ENCODE measurements around the gene SFXN5.

SFXN5 gene

DNA sequence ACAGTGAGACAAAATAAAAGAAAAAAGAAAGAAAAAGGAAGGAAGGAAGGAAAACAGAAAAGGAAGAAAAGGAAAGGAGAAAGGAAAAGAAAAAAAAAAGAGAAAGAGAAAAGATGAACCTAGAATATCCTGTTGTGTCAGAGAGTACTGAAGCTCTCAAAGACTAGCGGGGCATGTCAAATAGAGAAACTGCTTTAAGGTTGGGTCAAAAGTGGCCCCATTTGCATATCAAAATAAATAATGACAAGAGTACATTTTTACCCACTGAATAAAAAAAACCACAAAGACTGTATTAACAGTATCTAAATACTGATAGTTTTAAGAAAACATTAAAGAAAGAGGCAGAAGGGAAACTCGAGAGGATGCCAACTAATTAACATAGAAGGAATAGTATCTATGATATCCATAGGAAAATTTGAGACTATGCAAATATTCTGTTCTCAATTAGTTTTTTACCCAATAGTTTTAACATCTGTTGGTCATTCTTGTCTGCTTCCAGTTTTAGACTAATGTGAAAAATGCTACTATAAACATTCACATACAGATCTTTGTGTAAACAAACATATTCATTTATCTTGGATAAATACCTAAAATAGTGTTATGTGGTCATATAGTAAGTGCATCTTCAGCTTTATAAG lies 53.2 kb downstream of the SFXN5 start:
- no peak overlapping the region for H3K4me3 Mint-ChIP-seq

DNA sequence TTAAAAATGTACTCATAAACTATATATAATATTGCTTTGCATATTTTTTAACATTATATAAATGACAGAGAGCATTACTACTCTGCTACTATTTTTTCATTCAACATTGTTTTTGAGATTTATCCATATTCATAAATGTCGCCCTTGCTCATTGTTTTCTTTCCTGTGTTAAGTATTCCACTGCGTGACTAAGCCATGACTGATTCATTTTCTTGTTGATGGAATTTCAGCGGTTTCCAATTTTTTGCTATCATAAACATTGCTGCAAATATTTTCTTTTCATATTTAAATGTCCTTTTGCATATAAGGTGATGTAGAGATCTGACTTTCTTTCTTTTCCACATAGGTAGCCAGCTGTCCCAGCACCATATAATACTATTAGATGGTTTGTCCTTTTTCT lies 57.6 kb downstream of the SFXN5 start:
- peaks cover 18 to 20% of the 10 kb centered on the region in 2 donors for H3K36me3 Mint-ChIP-seq
- H3K27me3 Mint-ChIP-seq: no peaks in the 10 kb centered on the region
- no peak overlapping the region for H3K27ac Mint-ChIP-seq
- peaks cover 2 to 7% of the 10 kb centered on the region in 2 donors for H3K4me1 Mint-ChIP-seq
- ATAC-seq (replicated peaks) (no peak), DNase-seq (no peak)
- H3K9me3 Mint-ChIP-seq: peaks cover 0 to 2% of the 10 kb centered on the region in 2 donors
- no peak overlapping the region for H3K4me3 Mint-ChIP-seq

More for the DNA sequence above, 53.2 kb downstream of the SFXN5 start:
- Mint-ChIP-seq H3K27me3 (no peaks in the 10 kb centered on the region), H3K9me3 (no peaks in the 10 kb centered on the region), H3K4me1 (peaks cover 2 to 7% of the 10 kb centered on the region in 2 donors), H3K27ac (no peak overlapping the region), H3K36me3 (peaks cover 22 to 23% of the 10 kb centered on the region in 2 donors)
- no peak for DNase-seq
- no peak for ATAC-seq (replicated peaks)

DNA sequence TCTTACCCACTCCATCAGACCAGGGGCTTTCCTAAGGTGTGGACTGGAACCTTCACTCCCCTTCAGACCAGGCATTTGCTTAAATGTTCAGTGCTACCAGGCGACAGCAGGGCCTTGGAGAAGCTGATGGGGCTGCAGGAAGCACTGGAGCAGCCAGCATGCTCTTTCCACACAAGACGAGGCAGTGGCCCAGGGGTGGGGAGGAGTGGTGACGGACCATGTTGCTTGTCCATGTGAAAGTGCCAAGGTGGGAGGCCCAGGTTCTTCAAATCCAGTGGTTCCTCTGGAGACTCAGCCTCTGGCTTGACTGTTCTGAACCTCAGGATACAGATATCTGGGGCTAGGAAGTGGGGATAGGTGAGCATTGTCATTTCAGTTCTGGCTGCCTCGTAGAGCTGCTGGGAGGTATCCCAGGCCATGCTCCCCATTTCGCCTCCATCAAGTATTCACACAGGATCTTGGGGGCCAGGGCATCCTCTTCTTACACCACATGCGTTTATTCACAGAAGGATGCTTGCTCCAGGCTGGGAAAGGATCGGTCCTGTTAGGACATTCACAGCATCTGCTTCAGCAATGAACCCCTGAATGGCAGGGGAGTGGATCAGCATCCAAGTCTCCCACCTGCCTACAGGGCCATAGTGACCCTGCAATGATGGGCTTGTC lies 62.2 kb downstream of the SFXN5 start:
- Mint-ChIP-seq H3K4me1 (no peaks in the 10 kb centered on the region), H3K27me3 (no peaks in the 10 kb centered on the region), H3K9me3 (peaks cover 0 to 2% of the 10 kb centered on the region in 2 donors), H3K4me3 (no peak overlapping the region), H3K27ac (no peak overlapping the region), H3K36me3 (peaks cover 15 to 16% of the 10 kb centered on the region in 2 donors)
- DNase-seq: no peak
- ATAC-seq (replicated peaks): no peak

DNA sequence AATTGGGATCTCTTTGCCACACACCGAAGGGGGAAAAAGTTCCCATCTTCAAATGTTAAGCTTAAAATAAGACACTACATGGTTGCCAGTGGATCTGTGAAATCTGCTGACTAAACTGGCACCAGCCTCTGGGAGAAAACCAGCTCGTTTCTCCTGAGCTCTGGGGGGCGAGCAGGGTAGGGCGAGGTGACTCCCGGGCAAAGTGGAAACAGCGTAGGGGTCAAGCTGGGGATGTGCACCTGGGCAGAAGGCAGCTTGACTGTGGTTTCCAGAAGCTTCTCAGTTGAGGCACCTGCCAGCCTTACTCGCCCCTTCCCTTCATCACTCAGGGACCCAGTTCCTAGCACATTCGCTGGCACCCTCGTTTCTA lies 62.8 kb downstream of the SFXN5 start:
- ATAC-seq (replicated peaks) (no peak), DNase-seq (no peak)
- no peaks in the 10 kb centered on the region for H3K4me1 Mint-ChIP-seq
- H3K36me3 Mint-ChIP-seq: peaks cover 15 to 16% of the 10 kb centered on the region in 2 donors
- H3K27me3 Mint-ChIP-seq: no peaks in the 10 kb centered on the region
- H3K9me3 Mint-ChIP-seq: peaks cover 0 to 2% of the 10 kb centered on the region in 2 donors
- no peak overlapping the region for H3K27ac Mint-ChIP-seq
- no peak overlapping the region for H3K4me3 Mint-ChIP-seq

DNA sequence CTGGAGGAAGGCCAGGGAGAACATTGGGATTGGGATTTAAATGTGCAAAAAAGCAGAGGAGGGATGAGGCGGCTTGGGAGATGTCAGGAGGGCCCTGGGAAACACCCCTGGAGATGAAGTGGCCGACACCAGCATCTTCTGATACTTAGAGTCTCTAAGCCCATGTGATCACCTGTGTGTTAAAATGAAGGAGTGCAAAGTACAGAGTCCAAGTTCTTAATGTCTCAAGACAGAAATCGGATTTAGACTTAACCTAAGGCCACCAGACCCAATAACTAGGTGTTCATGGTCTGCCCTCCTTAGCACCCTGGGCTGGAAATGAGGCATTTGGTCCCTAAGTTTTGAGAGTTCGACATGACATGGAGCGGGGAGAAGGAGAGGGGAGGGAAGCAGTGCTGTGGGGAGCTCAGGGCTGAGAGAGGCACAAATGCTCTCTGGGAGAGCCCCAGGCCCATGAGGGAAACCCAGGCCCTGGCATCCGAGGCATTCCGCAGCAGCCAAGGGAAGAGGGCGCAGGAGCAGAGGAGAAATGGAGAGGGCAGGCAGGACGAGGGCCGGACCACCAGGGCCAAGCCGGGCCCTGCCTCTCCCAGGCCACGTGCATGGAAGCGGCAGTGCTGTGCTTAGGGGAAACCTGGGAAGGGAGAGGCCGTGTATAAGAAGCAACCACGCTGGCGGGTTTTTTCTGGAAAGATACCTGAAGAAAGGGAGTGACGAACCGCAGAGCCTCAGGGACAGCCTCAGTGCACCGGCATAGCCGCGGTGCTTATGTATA lies 63.3 kb downstream of the SFXN5 start:
- Mint-ChIP-seq H3K4me1 (no peaks in the 10 kb centered on the region), H3K36me3 (peaks cover 15 to 16% of the 10 kb centered on the region in 2 donors), H3K4me3 (no peak overlapping the region), H3K9me3 (peaks cover 0 to 2% of the 10 kb centered on the region in 2 donors), H3K27ac (no peak overlapping the region), H3K27me3 (no peaks in the 10 kb centered on the region)
- ATAC-seq (replicated peaks): no peak
- no peak for DNase-seq

DNA sequence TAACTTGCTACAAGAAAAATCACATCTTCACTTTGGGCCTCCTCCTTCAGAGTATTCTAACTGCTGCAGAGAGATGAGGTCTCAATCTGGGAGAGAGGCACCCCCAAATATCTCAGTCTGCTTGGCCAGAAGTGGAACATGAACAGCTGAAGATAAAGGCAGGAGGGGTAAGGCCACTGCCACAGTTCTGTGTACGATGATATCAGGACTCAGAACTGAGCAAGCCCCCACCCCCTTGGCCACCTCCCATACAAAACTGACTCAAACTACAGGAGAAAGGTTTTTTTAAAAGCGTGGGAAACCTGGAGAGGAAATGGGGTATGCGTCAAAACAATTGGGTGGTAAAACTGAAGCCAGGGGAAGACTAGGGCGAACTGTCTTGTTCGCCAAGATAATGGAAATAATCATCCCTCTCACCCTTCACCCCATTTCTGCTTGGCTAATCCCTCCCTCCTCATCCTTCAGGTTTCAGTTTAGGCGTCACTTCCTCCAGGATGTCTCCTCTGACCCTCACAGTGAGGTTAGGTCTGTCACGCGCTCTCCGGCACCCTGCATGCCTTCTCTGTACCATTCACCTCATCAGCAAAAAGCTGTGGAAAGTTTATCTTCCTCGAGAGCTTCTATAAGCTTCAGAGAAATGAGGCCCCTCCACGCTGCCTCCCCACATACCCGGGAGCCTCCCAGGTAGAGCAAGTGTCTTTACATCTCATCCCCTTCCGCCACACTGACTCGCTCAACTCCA lies 64.4 kb downstream of the SFXN5 start:
- no peaks in the 10 kb centered on the region for H3K4me1 Mint-ChIP-seq
- ATAC-seq (replicated peaks) (no peak), DNase-seq (no peak)
- no peaks in the 10 kb centered on the region for H3K27me3 Mint-ChIP-seq
- no peak overlapping the region for H3K27ac Mint-ChIP-seq
- no peak overlapping the region for H3K4me3 Mint-ChIP-seq
- peaks cover 15 to 16% of the 10 kb centered on the region in 2 donors for H3K36me3 Mint-ChIP-seq
- peaks cover 0 to 2% of the 10 kb centered on the region in 2 donors for H3K9me3 Mint-ChIP-seq

DNA sequence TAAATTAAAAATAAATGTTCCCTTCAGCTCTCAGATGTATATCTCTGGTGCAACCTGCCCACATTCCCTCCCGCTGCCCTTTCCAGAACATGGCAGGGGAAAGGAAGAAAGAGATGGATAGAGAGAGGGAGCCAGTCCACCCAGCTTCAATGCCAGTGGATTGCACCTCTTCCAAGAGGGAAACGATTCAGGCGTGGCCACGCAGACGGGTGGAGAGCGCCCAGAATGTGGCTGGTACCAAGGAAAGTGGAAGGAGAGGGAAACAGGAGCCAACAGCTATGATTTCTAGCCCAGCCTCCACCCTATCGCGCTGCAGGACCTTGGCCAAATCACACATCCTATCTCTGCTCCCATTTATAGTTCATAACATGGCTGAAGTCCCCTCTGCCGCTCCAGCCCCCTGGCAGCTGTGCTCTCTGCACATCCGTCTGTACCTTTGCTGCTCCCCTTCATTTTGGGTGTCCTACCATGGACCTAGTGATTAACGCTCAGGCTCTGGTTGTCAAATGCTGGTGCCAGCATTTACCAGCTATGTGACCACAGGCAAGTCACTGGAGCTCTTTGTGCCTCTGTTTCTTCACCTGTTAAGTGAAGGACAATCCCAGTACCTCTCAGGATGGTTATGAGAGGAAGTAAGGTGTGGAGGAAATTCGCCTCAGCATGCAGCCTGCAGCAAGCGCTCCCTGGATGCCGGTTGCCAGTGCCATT lies 66.5 kb downstream of the SFXN5 start:
- DNase-seq (no peak), ATAC-seq (replicated peaks) (no peak)
- peaks cover 5 to 16% of the 10 kb centered on the region in 2 donors for H3K36me3 Mint-ChIP-seq
- H3K9me3 Mint-ChIP-seq: no peaks in the 10 kb centered on the region
- H3K27ac Mint-ChIP-seq: no peak overlapping the region
- H3K27me3 Mint-ChIP-seq: no peaks in the 10 kb centered on the region
- H3K4me3 Mint-ChIP-seq: no peak overlapping the region
- no peaks in the 10 kb centered on the region for H3K4me1 Mint-ChIP-seq

DNA sequence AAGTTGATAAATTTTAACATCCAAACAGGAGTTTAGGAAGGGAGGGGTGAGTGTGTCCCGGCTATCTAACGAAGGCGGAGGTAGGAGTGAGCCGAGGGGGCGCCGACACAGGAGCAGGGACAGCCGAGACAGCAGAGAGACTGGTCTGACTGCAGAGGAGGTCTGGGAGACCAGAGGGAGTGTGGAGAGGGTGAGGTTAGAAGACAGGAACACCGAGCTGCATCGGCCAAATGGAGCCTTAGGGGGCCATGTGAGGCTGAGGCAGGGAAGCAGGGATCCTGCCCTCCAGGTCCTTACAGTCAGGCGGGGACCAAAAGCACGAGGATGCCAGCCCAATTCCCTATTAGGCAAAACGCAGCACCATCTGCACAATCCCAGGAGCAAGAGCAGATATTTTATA lies 67.0 kb downstream of the SFXN5 start:
- Mint-ChIP-seq H3K36me3 (peaks cover 5 to 14% of the 10 kb centered on the region in 2 donors), H3K9me3 (no peaks in the 10 kb centered on the region), H3K4me3 (no peak overlapping the region), H3K27me3 (no peaks in the 10 kb centered on the region), H3K4me1 (no peaks in the 10 kb centered on the region), H3K27ac (no peak overlapping the region)
- no peak for DNase-seq
- ATAC-seq (replicated peaks): no peak

DNA sequence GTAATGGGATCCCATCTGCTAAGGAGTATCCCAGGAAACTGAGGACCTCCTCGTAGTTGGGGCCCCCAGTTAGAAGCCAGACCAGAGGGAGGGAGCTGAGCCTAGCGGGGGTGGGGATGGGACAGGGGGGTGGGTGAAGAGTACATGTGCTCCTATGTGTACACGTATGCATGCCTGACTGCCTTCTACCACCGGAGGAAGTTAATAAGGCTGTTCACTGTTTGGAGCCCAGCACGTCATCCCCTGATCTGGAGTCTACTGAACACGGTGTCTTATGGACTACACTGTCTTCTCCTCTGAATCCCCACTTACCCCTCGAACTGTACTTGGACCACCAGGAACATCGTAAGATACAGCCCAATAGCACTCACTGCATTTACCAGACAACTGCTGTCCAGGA lies 68.5 kb downstream of the SFXN5 start:
- Mint-ChIP-seq H3K27ac (no peak overlapping the region), H3K36me3 (peaks cover 1 to 7% of the 10 kb centered on the region in 2 donors), H3K27me3 (no peaks in the 10 kb centered on the region), H3K4me3 (no peak overlapping the region), H3K9me3 (no peaks in the 10 kb centered on the region), H3K4me1 (no peaks in the 10 kb centered on the region)
- DNase-seq: no peak
- ATAC-seq (replicated peaks): no peak

DNA sequence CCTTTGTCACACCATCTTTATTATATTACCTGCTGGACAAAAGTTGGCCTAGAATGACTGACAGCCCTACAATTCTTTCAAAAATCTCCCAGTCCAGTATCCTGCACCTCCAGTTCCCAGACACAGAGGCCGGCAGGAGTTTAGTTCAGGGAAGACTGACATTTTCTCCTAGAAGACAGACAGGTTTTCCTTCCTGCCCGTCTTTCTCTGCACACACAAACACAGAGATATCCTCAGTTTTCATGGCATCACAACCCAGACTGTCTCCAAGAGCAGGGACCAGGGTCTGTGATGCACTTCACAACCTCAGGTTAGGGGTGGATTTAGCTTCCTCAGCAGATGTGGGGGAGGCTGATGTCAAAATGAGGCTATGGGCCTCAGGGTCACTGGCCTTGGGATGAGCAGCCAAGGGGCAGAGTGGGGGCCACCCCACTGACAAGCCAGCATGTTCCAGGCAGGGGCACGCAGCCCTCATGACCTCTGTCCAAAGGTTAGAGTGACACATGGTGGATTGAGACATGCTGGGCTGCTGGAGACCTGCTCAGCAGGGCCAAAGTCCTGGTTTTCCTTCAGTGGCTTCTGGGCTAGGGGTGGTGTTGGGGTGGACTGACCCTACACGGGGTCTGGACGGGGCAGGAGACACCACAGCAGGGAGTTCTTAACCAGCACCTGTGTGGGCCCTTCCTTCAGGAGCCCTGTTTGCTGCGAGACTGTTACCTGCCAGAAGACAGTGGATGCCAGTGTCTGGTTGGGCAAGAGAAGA lies 70.5 kb downstream of the SFXN5 start:
- no peak overlapping the region for H3K4me3 Mint-ChIP-seq
- DNase-seq (no peak), ATAC-seq (replicated peaks) (no peak)
- no peaks in the 10 kb centered on the region for H3K9me3 Mint-ChIP-seq
- no peak overlapping the region for H3K27ac Mint-ChIP-seq
- H3K27me3 Mint-ChIP-seq: no peaks in the 10 kb centered on the region
- no peaks in the 10 kb centered on the region for H3K4me1 Mint-ChIP-seq
- peaks cover 5 to 7% of the 10 kb centered on the region in 2 donors for H3K36me3 Mint-ChIP-seq

DNA sequence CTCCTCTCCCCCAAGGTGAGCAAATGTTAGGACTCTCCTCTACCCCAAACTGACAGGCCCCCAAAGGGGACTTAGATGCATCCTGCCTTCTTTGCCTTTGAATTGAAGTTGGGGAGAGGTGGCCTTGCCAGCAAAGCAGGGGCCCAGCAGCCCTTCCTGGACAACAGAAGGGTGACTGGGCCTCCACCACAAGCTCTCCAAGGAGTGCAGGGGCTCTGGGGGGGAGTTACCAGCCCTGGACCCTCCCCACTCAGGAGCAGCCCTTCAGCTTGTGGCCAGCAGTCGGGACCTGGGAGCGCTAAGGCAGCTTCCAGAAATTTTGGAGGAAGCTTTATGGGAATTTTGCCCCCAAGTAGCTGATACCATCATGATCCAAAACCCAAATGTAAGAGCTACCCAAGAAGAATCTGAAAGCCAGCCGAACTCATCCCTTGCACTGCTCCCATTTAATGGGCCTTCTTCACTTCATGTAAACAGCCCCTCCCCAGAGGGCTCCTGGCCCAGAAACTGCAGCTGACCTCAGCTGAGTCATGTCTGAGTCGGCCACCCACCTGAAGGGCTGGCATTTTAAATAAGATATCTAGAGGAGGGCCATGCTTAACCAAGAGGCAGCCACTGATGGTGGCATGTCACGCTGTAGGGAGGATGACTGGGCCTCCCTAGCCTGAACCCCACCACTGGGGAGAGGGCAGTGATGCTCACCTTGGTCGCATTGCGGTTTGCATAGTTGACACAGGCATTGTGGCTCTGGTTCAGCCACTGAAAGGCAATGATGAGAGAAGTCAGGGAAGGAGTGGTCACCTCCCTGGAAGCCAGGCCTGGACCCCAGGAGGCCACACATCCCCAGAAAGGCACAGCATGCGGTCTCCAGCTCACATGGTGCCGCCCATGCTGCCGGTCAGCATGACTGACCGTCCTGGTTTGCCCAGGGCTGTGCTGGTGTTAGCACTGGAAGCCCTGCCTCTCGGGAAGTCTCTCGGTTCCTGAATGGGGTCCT lies 71.5 kb downstream of the SFXN5 start:
- DNase-seq: no peak
- Mint-ChIP-seq H3K4me3 (no peak overlapping the region), H3K9me3 (no peaks in the 10 kb centered on the region), H3K27me3 (no peaks in the 10 kb centered on the region), H3K27ac (no peak overlapping the region), H3K36me3 (peaks cover 5 to 7% of the 10 kb centered on the region in 2 donors), H3K4me1 (no peaks in the 10 kb centered on the region)
- ATAC-seq (replicated peaks): no peak

DNA sequence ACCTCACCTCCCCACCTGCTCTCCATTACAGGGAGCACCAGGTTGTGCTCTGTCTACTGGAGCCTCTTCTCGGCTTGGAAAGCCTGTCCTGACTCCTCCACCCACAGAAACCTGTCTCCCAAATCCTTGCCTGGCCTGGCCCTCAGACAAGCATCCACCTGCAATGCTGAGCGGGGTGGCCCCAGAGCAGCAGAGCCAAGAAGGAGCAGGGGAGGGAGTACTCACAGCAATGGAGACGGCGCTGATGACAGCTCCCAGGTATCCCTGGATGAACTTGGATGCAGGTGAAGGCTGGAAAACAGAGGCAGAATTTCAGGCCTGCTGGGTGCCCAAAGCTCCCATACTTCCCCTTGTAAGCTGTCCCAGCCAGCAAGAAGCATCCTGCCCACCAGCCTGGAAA lies 72.8 kb downstream of the SFXN5 start:
- no peak overlapping the region for H3K4me3 Mint-ChIP-seq
- no peak for ATAC-seq (replicated peaks)
- H3K27me3 Mint-ChIP-seq: no peaks in the 10 kb centered on the region

More for the DNA sequence above, 72.8 kb downstream of the SFXN5 start:
- Mint-ChIP-seq H3K27ac (no peak overlapping the region), H3K4me1 (no peaks in the 10 kb centered on the region), H3K36me3 (peaks cover 5 to 7% of the 10 kb centered on the region in 2 donors), H3K9me3 (no peaks in the 10 kb centered on the region)
- DNase-seq: no peak

Data from stimulated activated naive B cell treated with anti-CD40 and anti-IgM and Interleukin-4, amounts not matched to agents 10 μg/mL and 1 μg/mL and 100 μg/mL, for 72 hours (primary cell).